OCI-LY3 (cell line): Measurements from ENCODE around the gene ADGRV1.

Experiments
- EZH2phosphoT487 ChIP-seq: fragments of 200-600 bp; shearing (Covaris generic); IDR thresholded peaks from 2 replicates; pipeline ENCODE4 v1.6.1; 2018; ENCODE audit warnings: antibody characterized with exemption, mixed run types, low read depth
- TF ChIP-seq, protein P1 (sequence below): fragments of 200-600, 300-600 bp; sonication (generic); IDR thresholded peaks from 2 replicates; pipeline ENCODE4 v1.5.1; 2014; ENCODE audit warnings: antibody characterized with exemption, low read length, low read depth

DNA sequence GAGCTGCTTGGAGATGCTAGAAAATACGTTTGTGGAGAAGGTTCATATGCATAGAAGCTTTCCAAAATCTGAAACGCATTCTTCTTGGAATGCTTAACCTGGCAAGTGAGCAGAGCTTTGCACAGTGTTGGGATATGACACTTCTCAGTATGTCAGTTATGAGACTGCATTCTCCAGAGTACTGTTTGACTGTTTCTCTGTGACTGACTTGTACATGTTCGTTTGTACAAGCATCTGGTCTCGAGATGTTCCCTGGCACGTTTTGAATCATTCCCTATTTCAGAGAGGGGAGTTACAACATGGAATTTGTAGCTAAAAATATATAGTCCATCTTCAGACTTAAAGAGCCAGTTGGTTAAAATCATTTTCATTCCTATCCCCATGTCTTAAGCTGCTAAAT is 552.1 kb downstream of the ADGRV1 start:
- TF ChIP-seq, protein P1, sequence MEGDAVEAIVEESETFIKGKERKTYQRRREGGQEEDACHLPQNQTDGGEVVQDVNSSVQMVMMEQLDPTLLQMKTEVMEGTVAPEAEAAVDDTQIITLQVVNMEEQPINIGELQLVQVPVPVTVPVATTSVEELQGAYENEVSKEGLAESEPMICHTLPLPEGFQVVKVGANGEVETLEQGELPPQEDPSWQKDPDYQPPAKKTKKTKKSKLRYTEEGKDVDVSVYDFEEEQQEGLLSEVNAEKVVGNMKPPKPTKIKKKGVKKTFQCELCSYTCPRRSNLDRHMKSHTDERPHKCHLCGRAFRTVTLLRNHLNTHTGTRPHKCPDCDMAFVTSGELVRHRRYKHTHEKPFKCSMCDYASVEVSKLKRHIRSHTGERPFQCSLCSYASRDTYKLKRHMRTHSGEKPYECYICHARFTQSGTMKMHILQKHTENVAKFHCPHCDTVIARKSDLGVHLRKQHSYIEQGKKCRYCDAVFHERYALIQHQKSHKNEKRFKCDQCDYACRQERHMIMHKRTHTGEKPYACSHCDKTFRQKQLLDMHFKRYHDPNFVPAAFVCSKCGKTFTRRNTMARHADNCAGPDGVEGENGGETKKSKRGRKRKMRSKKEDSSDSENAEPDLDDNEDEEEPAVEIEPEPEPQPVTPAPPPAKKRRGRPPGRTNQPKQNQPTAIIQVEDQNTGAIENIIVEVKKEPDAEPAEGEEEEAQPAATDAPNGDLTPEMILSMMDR = no peak
- no peak for TF ChIP-seq EZH2phosphoT487
